ENCODE data around the gene CCDC8.

GRCh38 chr19:46381756-46382345, 31.5 kb downstream of the CCDC8 start:
- no peak for TF ChIP-seq YY1 (IDR thresholded peaks at IDR 0.05; ENCODE audit: insufficient read depth, insufficient read length)
- TF ChIP-seq SUZ12 (IDR thresholded peaks at IDR 0.05; ENCODE audit: extremely low read depth, insufficient read depth, insufficient read length): no peak
- TF ChIP-seq ZNF274 (IDR thresholded peaks at IDR 0.05; ENCODE audit: low read depth, low read length): no peak
